Activated T-cell treated with anti-CD3 and anti-CD28 coated beads for 4 hours (primary cell): ENCODE results near the gene JAKMIP2.
"Not testable (repeated sequence)": the region's sequence is repeated elsewhere in the genome, so short reads cannot be mapped to it uniquely, and the experiment has no call there.

Experiments
- DNase-seq: peaks from one replicate; pipeline ENCODE4 v3.0.0-alpha.2; 2020

JAKMIP2 gene

GRCh38 chr5:147580418-147580817 is 202.1 kb downstream of the JAKMIP2 start:
- DNase-seq = not testable (repeated sequence)

GRCh38 chr5:147578228-147579024 is 204.1 kb downstream of the JAKMIP2 start:
- no peak for DNase-seq

- no peak for DNase-seq
Measured at GRCh38 chr5:147576646-147577535, 205.6 kb downstream of the JAKMIP2 start.

- no peak for DNase-seq
Measured at GRCh38 chr5:147575598-147575997, 206.9 kb downstream of the JAKMIP2 start.

GRCh38 chr5:147573211-147573610 is 209.3 kb downstream of the JAKMIP2 start:
- DNase-seq = no peak

GRCh38 chr5:147568710-147569406 is 213.7 kb downstream of the JAKMIP2 start:
- DNase-seq = no peak

GRCh38 chr5:147567917-147568598 is 214.5 kb downstream of the JAKMIP2 start:
- DNase-seq = no peak

- DNase-seq = no peak
Measured at GRCh38 chr5:147565524-147565923, 217.0 kb downstream of the JAKMIP2 start.

- no peak for DNase-seq
Measured at GRCh38 chr5:147564124-147564486, 218.4 kb downstream of the JAKMIP2 start.

- DNase-seq = no peak
Measured at GRCh38 chr5:147563466-147564123, 218.9 kb downstream of the JAKMIP2 start.

- no peak for DNase-seq
Measured at GRCh38 chr5:147561435-147561834, 221.1 kb downstream of the JAKMIP2 start.

GRCh38 chr5:147560718-147561331 is 221.7 kb downstream of the JAKMIP2 start:
- no peak for DNase-seq

- DNase-seq = no peak
Measured at GRCh38 chr5:147559749-147560148, 222.8 kb downstream of the JAKMIP2 start.

GRCh38 chr5:147558826-147559225 is 223.7 kb downstream of the JAKMIP2 start:
- DNase-seq = no peak

GRCh38 chr5:147557876-147558745 is 224.4 kb downstream of the JAKMIP2 start:
- DNase-seq = no peak

GRCh38 chr5:147555176-147555575 is 227.4 kb downstream of the JAKMIP2 start:
- no peak for DNase-seq

GRCh38 chr5:147554261-147554817 is 228.2 kb downstream of the JAKMIP2 start:
- no peak for DNase-seq

GRCh38 chr5:147553817-147554216 is 228.7 kb downstream of the JAKMIP2 start:
- not testable (repeated sequence) for DNase-seq

- no peak for DNase-seq
Measured at GRCh38 chr5:147552897-147553296, 229.6 kb downstream of the JAKMIP2 start.

- no peak for DNase-seq
Measured at GRCh38 chr5:147551677-147552076, 230.9 kb downstream of the JAKMIP2 start.
